ENCODE measurements around the gene PCLAF.
"Not testable (repeated sequence)": the region's sequence is repeated elsewhere in the genome, so short reads cannot be mapped to it uniquely, and the experiment has no call there.

PCLAF gene

GRCh38 chr15:64387562-64388168 is 6.4 kb upstream of the PCLAF start, which contains the start of gene TRIP4:
Gene TRIP4 (plus strand): TSS chr15:64387836. CDS start chr15:64387864, 28 bp downstream.
- Histone ChIP-seq H3K27me3 (ENCODE audit: low read depth) (no peaks in the 10 kb centered on the region), H3K9me3 (no peaks in the 10 kb centered on the region), H3K4me3 (peak within 1 kb of the TSS; percentile 68), H3K36me3 (replicated peaks) (no peaks in the 10 kb centered on the region; the same call in 1 of the 2 replicates), H3K4me1 (peaks cover 12% of the 10 kb centered on the region)
- peak; percentile 100 for DNase-seq (ENCODE audit: low spot score in 2 of 2)
- in situ Hi-C loops (cut with MboI; ENCODE audit: low sequenced_read_pairs) = no loop called here

- H3K4me3 ChIP-seq = no peak overlapping the region
- H3K4me1 ChIP-seq = peaks cover 15% of the 10 kb centered on the region
- no peaks in the 10 kb centered on the region for H3K27me3 ChIP-seq (ENCODE audit: low read depth)
- no peaks in the 10 kb centered on the region for H3K9me3 ChIP-seq
- H3K36me3 ChIP-seq (replicated peaks) = no peaks in the 10 kb centered on the region
- in situ Hi-C loops (cut with MboI; ENCODE audit: low sequenced_read_pairs) = no loop called here
- DNase-seq (ENCODE audit: low spot score in 2 of 2) = no peak
These were observed 5.0 kb upstream of the PCLAF start for GRCh38 chr15:64386291-64386690.

- in situ Hi-C loops (cut with MboI; ENCODE audit: low sequenced_read_pairs) = no loop called here
- Histone ChIP-seq H3K36me3 (replicated peaks) (peaks cover 13% of the 10 kb centered on the region), H3K27me3 (ENCODE audit: low read depth) (no peaks in the 10 kb centered on the region), H3K4me1 (peaks cover 26% of the 10 kb centered on the region), H3K9me3 (no peaks in the 10 kb centered on the region), H3K4me3 (no peak overlapping the region)
- no peak for DNase-seq (ENCODE audit: low spot score in 2 of 2)
These were observed 2.5 kb upstream of the PCLAF start for GRCh38 chr15:64383760-64384159.

GRCh38 chr15:64380130-64380870 is 941 bp downstream of the PCLAF start:
- H3K27me3 ChIP-seq (ENCODE audit: low read depth); H3K9me3 ChIP-seq; in situ Hi-C loops (cut with MboI; ENCODE audit: low sequenced_read_pairs): not testable (repeated sequence)
- peak; percentile 43 to 50 for DNase-seq (ENCODE audit: low spot score in 2 of 2)
- peak overlapping the region; percentile 60 for H3K4me3 ChIP-seq
- H3K36me3 ChIP-seq (replicated peaks) = peaks cover 42% of the 10 kb centered on the region
- H3K4me1 ChIP-seq = peaks cover 25% of the 10 kb centered on the region

- Histone ChIP-seq H3K27me3 (ENCODE audit: low read depth) (no peaks in the 10 kb centered on the region), H3K9me3 (no peaks in the 10 kb centered on the region), H3K4me3 (peak overlapping the region; percentile 60), H3K4me1 (peaks cover 25% of the 10 kb centered on the region), H3K36me3 (replicated peaks) (peaks cover 49% of the 10 kb centered on the region)
- DNase-seq (ENCODE audit: low spot score in 2 of 2) = peak; percentile 45
- in situ Hi-C loops (cut with MboI; ENCODE audit: low sequenced_read_pairs) = no loop called here
These were observed 1.9 kb downstream of the PCLAF start for GRCh38 chr15:64379216-64379960.

- H3K27me3 ChIP-seq (ENCODE audit: low read depth) = no peaks in the 10 kb centered on the region
- in situ Hi-C loops (cut with MboI; ENCODE audit: low sequenced_read_pairs) = no loop called here
- H3K4me1 ChIP-seq = peaks cover 2% of the 10 kb centered on the region; the same call in 1 of the 2 replicates
- H3K9me3 ChIP-seq = no peaks in the 10 kb centered on the region
- H3K4me3 ChIP-seq = no peak overlapping the region
- no peak for DNase-seq (ENCODE audit: low spot score in 2 of 2)
- H3K36me3 ChIP-seq (replicated peaks) = peaks cover 78% of the 10 kb centered on the region
These were observed 7.9 kb downstream of the PCLAF start for GRCh38 chr15:64373360-64373759.

- H3K36me3 ChIP-seq (replicated peaks) = peaks cover 76% of the 10 kb centered on the region
- DNase-seq (ENCODE audit: low spot score in 2 of 2); H3K4me3 ChIP-seq; H3K9me3 ChIP-seq; in situ Hi-C loops (cut with MboI; ENCODE audit: low sequenced_read_pairs); H3K27me3 ChIP-seq (ENCODE audit: low read depth); H3K4me1 ChIP-seq: not testable (repeated sequence)
These were observed 9.9 kb downstream of the PCLAF start for GRCh38 chr15:64371383-64371782.

- H3K27me3 ChIP-seq (ENCODE audit: low read depth) = no peaks in the 10 kb centered on the region
- H3K9me3 ChIP-seq = no peaks in the 10 kb centered on the region
- H3K36me3 ChIP-seq (replicated peaks) = peaks cover 70% of the 10 kb centered on the region
- in situ Hi-C loops (cut with MboI; ENCODE audit: low sequenced_read_pairs) = no loop called here
- no peaks in the 10 kb centered on the region for H3K4me1 ChIP-seq
- no peak overlapping the region for H3K4me3 ChIP-seq
- DNase-seq (ENCODE audit: low spot score in 2 of 2) = no peak
These were observed 12.1 kb downstream of the PCLAF start for GRCh38 chr15:64369078-64369607.

- Histone ChIP-seq H3K4me1 (peaks cover 7% of the 10 kb centered on the region), H3K4me3 (no peak overlapping the region), H3K27me3 (ENCODE audit: low read depth) (no peaks in the 10 kb centered on the region), H3K36me3 (replicated peaks) (peaks cover 54% of the 10 kb centered on the region), H3K9me3 (no peaks in the 10 kb centered on the region)
- in situ Hi-C loops (cut with MboI; ENCODE audit: low sequenced_read_pairs) = loop anchor here (5.0 kb wide), 1 partner anchor 154 kb away; no protein-coding TSS in a partner anchor
- no peak for DNase-seq (ENCODE audit: low spot score in 2 of 2)
These were observed 20.0 kb downstream of the PCLAF start for GRCh38 chr15:64361259-64361658.

- H3K4me1 ChIP-seq = peaks cover 14% of the 10 kb centered on the region
- in situ Hi-C loops (cut with MboI; ENCODE audit: low sequenced_read_pairs) = no loop called here
- peak overlapping the region; percentile 73 for H3K4me3 ChIP-seq
- DNase-seq (ENCODE audit: low spot score in 2 of 2) = peak in 1 of 2 experiments; percentile 47
- no peaks in the 10 kb centered on the region for H3K9me3 ChIP-seq
- H3K27me3 ChIP-seq (ENCODE audit: low read depth) = no peaks in the 10 kb centered on the region
- peaks cover 16% of the 10 kb centered on the region for H3K36me3 ChIP-seq (replicated peaks)
These were observed 24.6 kb downstream of the PCLAF start for GRCh38 chr15:64356710-64357040.

GRCh38 chr15:64355944-64356709 is 25.1 kb downstream of the PCLAF start, which contains the start of gene CSNK1G1:
Gene CSNK1G1 (minus strand): TSS chr15:64356173. CDS start chr15:64300499, 55,674 bp downstream.
- H3K4me3 ChIP-seq = peak within 1 kb of the TSS; percentile 73
- peak; percentile 100 for DNase-seq (ENCODE audit: low spot score in 2 of 2)

GRCh38 chr15:64355348-64355943 is 25.8 kb downstream of the PCLAF start:
- in situ Hi-C loops (cut with MboI; ENCODE audit: low sequenced_read_pairs) = no loop called here
- peaks cover 14% of the 10 kb centered on the region for H3K4me1 ChIP-seq
- peak; percentile 28 to 61 for DNase-seq (ENCODE audit: low spot score in 2 of 2)

More at GRCh38 chr15:64355944-64356709, 25.1 kb downstream of the PCLAF start, which contains the start of gene CSNK1G1:
- Histone ChIP-seq H3K9me3 (no peaks in the 10 kb centered on the region), H3K4me1 (peaks cover 14% of the 10 kb centered on the region), H3K36me3 (replicated peaks) (peaks cover 10% of the 10 kb centered on the region), H3K27me3 (ENCODE audit: low read depth) (no peaks in the 10 kb centered on the region)
- in situ Hi-C loops (cut with MboI; ENCODE audit: low sequenced_read_pairs) = no loop called here

More at GRCh38 chr15:64355348-64355943, 25.8 kb downstream of the PCLAF start:
- Histone ChIP-seq H3K36me3 (replicated peaks) (peaks cover 7% of the 10 kb centered on the region), H3K4me3 (peak overlapping the region; percentile 73), H3K9me3 (no peaks in the 10 kb centered on the region), H3K27me3 (ENCODE audit: low read depth) (no peaks in the 10 kb centered on the region)
